MM.1S (cell line): ENCODE measurements around the gene HSDL2.

Experiments used
- CTCF ChIP-seq: fragments of 300-600 bp; sonication (generic); IDR thresholded peaks from 2 replicates; pipeline ENCODE4 v1.5.1; 2016; ENCODE audit warnings: antibody characterized with exemption, low read length, mixed read lengths
- EZH2 ChIP-seq: fragments of 300-600 bp; sonication (generic); optimal IDR thresholded peaks from 2 replicates; pipeline ENCODE3; 2017; ENCODE audit warnings: low read depth, mild to moderate bottlenecking, antibody characterized with exemption, low read length, mixed read lengths
- EZH2phosphoT487 ChIP-seq: fragments of 300-600 bp; sonication (generic); IDR thresholded peaks from 2 replicates; pipeline ENCODE4 v1.6.1; 2018; ENCODE audit warnings: antibody characterized with exemption, low read length

- no peak for TF ChIP-seq CTCF
- no peak for TF ChIP-seq EZH2phosphoT487
- TF ChIP-seq EZH2: no peak
Observed at GRCh38 chr9:112508377-112508776, 128.5 kb downstream of the HSDL2 start.
